ENCODE measurements around the gene LDLRAP1.

DNA sequence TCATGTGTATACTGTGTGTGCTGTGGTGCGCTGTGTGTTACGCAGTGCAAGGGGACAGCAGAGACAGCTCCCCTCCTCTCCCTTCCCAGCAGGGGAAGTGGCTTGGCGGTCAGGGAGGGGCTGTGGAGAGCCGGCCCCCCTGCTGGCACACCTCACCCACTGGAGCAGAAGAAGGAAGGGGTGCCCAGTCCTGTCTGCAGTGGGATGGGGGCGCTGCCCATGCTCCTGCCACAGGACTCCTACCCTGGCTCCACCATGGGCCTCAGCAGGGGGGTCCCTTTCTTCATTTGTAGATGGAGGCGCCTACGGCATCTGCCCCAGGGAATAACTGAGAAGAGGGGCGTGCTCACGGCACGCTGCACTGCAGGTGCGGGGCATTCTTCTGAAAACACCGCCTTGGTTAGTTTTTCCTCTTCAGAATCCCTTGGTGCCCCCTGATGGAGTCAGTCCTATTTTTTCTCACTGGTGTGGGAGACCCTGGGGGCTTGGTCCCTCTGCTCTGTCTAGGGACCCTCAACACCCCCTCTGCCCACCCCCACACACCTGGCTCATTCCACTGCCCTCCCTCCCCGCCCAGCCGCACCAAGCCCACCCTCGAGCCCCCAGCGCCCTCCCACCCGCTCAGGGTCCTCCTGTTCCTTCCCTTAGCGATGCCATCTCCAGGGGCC lies 13.8 kb upstream of the LDLRAP1 start:
- TF ChIP-seq, protein P1, sequence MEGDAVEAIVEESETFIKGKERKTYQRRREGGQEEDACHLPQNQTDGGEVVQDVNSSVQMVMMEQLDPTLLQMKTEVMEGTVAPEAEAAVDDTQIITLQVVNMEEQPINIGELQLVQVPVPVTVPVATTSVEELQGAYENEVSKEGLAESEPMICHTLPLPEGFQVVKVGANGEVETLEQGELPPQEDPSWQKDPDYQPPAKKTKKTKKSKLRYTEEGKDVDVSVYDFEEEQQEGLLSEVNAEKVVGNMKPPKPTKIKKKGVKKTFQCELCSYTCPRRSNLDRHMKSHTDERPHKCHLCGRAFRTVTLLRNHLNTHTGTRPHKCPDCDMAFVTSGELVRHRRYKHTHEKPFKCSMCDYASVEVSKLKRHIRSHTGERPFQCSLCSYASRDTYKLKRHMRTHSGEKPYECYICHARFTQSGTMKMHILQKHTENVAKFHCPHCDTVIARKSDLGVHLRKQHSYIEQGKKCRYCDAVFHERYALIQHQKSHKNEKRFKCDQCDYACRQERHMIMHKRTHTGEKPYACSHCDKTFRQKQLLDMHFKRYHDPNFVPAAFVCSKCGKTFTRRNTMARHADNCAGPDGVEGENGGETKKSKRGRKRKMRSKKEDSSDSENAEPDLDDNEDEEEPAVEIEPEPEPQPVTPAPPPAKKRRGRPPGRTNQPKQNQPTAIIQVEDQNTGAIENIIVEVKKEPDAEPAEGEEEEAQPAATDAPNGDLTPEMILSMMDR (IDR thresholded peaks at IDR 0.05; ENCODE audit: low read depth, low read length) = no peak
- no peak for TF ChIP-seq EZH2phosphoT487 (IDR thresholded peaks at IDR 0.05; ENCODE audit: low read depth)

Data from OCI-LY3 (cell line).